Measurements from ENCODE around the gene GRID1. TPM values are rescaled to one million over a fixed set of nuclear protein-coding genes. Genes with fewer than 3 reads are reported as not detected.
"Not testable (repeated sequence)": the region's sequence is repeated elsewhere in the genome, so short reads cannot be mapped to it uniquely, and the experiment has no call there.

The GRID1 gene
- total RNA-seq, 4 donors from 2014 or later, result 0.35 to 10.7 (median 1.3) TPM

DNA sequence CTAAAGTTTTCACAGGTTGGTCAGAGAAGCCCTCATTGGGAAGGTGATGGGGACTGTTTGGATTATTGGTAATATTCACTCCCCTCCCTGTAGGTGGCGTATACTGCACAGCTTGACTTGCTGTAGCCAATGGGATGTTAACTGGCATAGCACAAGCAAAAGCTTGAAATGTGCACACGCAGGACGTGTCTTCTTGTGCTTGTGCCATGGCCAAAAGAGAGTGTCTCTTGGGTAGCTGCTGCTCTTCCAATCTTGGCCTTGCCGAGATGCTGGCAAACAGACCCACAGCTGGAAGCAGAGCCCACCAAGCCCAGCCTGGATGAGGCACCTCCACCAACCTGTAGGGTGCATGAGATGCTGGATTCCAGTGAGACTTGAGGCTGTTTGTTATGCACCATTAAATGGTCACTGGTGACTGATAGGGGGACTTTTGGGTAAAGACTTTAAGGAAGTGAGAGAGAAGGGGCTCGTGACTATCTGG, 266.0 kb downstream of the GRID1 start:
- H3K4me1 ChIP-seq, result no peaks in the 10 kb centered on the region
- no peaks in the 10 kb centered on the region for H3K9me3 ChIP-seq
- no peak overlapping the region for H3K4me3 ChIP-seq
- H3K36me3 ChIP-seq, result no peaks in the 10 kb centered on the region
- peak in 1 of 3 donors; percentile 52 for DNase-seq
- TF ChIP-seq, protein P1, sequence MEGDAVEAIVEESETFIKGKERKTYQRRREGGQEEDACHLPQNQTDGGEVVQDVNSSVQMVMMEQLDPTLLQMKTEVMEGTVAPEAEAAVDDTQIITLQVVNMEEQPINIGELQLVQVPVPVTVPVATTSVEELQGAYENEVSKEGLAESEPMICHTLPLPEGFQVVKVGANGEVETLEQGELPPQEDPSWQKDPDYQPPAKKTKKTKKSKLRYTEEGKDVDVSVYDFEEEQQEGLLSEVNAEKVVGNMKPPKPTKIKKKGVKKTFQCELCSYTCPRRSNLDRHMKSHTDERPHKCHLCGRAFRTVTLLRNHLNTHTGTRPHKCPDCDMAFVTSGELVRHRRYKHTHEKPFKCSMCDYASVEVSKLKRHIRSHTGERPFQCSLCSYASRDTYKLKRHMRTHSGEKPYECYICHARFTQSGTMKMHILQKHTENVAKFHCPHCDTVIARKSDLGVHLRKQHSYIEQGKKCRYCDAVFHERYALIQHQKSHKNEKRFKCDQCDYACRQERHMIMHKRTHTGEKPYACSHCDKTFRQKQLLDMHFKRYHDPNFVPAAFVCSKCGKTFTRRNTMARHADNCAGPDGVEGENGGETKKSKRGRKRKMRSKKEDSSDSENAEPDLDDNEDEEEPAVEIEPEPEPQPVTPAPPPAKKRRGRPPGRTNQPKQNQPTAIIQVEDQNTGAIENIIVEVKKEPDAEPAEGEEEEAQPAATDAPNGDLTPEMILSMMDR (IDR thresholded peaks at IDR 0.05), result peak in 4 of 6 experiments; percentile 24 to 80 (median 72)
- no peak for TF ChIP-seq POLR2A (IDR thresholded peaks at IDR 0.05)
- no peak overlapping the region for H3K27ac ChIP-seq
- no peaks in the 10 kb centered on the region for H3K27me3 ChIP-seq

DNA sequence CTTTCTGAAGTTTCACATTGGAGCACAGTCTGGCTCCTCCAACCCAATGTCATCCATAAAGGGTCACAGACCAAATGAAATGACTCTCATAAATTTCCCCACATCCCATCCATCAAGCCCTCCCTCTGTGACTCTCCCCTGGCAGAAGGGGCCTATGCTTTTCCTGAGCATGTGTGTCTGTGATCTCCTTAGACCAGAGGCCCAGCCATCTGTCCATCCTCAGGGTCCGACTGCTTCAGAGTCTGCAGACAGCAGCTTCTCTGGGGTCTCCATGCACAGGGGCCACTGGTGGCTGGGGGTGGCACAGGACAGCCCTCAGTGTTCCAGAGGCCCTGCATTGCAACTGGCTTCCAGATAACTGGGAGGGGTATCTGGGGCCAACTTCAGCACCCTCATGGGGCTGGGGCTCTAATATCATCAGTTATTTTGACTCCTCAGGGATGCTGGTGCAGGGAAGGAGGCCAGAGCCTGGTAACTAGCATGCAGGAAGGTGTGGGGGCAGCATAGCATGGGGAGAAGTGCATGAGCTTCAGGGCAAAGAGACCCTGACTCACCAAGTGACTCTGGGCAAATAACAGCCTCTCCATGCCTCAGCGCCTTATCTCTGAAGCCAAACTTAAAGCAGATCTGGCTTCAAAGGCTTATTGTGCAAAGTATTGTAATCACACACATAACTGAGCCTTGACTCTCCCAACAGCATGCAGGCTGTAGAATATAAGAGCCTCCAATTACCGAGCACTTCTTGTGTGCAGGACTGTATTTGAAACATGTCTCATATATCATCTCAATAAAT, 266.9 kb downstream of the GRID1 start:
- H3K27ac ChIP-seq, result no peak overlapping the region
- no peaks in the 10 kb centered on the region for H3K4me1 ChIP-seq
- H3K9me3 ChIP-seq, result no peaks in the 10 kb centered on the region
- no peak overlapping the region for H3K4me3 ChIP-seq
- H3K27me3 ChIP-seq, result no peaks in the 10 kb centered on the region
- DNase-seq, result no peak
- no peak for TF ChIP-seq POLR2A (IDR thresholded peaks at IDR 0.05)
- TF ChIP-seq, protein P1 (IDR thresholded peaks at IDR 0.05), result no peak
- no peaks in the 10 kb centered on the region for H3K36me3 ChIP-seq

DNA sequence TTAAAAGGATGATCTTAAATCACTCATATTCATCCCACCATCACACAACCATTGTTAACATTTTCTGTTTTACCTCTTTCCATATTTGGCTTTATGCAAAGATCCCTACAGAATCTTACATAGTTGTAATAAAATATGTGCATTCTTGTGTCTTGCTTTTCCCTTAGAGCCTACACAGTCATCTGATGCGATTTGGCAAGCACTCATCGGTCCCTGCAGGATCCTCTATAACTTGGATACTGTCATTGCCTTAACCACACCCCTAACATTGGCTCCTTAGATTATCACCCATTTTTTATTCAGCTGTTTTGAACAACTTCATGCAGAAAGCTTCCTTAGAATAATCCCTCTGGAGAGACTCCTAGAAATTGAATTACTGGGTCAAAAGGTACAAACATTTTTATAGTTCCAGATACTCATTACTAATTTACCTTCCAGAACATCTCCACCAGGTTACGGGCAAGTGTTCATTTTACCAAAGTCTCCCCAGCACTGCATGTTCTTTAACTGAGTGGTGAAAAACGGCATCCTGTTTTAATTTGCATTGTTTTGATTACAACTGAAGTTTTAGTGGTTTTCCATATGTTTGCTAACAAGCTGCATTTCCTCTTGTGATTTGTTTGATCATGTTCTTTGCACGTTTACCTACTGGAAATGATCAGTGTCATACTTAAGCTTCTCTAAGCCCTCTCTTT, 268.3 kb downstream of the GRID1 start:
- Histone ChIP-seq H3K9me3 (no peaks in the 10 kb centered on the region), H3K27me3 (no peaks in the 10 kb centered on the region), H3K4me1 (no peaks in the 10 kb centered on the region), H3K4me3 (no peak overlapping the region), H3K36me3 (no peaks in the 10 kb centered on the region), H3K27ac (no peak overlapping the region)
- TF ChIP-seq, protein P1 (IDR thresholded peaks at IDR 0.05), result no peak
- TF ChIP-seq POLR2A (IDR thresholded peaks at IDR 0.05), result no peak
- DNase-seq, result no peak

DNA sequence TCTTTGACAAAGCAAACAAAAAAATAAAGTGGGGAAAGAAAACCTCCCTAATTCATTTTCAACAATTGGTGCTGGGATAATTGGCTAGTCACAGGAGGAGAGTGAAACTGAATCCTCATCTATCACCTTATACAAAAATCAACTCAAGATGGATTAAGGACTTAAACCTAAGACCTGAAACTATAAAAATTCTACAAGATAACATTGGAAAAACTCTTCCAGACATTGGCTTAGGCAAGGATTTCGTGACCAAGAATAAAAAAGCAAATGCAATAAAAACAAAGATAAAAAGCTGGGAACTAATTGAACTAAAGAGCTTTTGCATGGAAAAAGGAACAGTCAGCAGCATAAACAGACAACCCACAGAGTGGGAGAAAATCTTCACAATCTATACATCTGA, 271.5 kb downstream of the GRID1 start:
- not testable (repeated sequence) for H3K4me3 ChIP-seq, H3K27ac ChIP-seq, H3K27me3 ChIP-seq, DNase-seq, H3K36me3 ChIP-seq, H3K4me1 ChIP-seq, H3K9me3 ChIP-seq

DNA sequence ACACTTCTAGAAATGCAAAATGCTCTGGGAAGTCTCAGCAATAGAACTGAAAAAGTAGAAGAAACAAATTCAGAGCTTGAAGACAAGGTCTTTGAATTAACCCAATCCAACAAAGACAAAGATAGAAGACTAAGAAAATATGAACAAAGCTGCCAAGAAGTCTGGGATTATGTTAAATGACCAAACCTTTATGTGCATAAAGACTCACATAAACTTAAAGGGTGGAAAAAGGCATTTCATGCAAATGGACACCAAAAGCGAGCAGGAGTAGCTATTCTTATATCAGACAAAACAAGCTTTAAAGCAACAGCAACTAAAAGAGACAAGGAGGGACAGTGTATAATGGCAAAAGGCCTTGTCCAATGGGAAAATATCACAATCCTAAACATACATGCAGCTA, 274.3 kb downstream of the GRID1 start:
- H3K27ac ChIP-seq, DNase-seq, H3K4me3 ChIP-seq, H3K36me3 ChIP-seq, H3K27me3 ChIP-seq, H3K9me3 ChIP-seq, H3K4me1 ChIP-seq: not testable (repeated sequence)

DNA sequence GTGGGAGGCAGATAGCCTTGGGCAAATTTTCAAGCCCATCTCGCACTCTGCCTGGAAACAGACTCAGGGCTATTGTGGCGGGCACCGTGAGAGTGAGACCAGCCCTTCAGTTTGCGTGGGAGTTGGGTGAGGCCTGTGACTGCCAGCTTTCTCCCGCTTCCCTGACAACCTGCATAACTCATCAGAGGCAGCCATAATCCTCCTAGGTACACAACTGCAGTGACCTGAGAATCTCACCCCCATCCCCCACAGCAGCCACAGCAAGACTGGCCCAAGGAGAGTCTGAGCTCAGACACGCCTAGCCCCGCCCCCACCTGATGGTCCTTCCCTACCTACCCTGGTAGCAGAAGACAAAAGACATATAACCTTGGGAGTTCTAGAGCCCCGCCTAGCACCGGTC, 275.4 kb downstream of the GRID1 start:
- H3K9me3 ChIP-seq, result no peaks in the 10 kb centered on the region
- no peaks in the 10 kb centered on the region for H3K4me1 ChIP-seq
- no peak overlapping the region for H3K27ac ChIP-seq
- H3K4me3 ChIP-seq, result no peak overlapping the region
- H3K27me3 ChIP-seq, result no peaks in the 10 kb centered on the region
- no peak for DNase-seq
- no peak for TF ChIP-seq POLR2A (IDR thresholded peaks at IDR 0.05)
- TF ChIP-seq, protein P1 (IDR thresholded peaks at IDR 0.05), result no peak
- H3K36me3 ChIP-seq, result no peaks in the 10 kb centered on the region

Data from Peyer's patch (tissue), 4 donors.